ENCODE results near the gene TDO2. TPM values are rescaled to one million over a fixed set of nuclear protein-coding genes. Genes with fewer than 3 reads are reported as not detected.
"Not testable (repeated sequence)": the region's sequence is repeated elsewhere in the genome, so short reads cannot be mapped to it uniquely, and the experiment has no call there.

Gene TDO2
- total RNA-seq: not detected

DNA sequence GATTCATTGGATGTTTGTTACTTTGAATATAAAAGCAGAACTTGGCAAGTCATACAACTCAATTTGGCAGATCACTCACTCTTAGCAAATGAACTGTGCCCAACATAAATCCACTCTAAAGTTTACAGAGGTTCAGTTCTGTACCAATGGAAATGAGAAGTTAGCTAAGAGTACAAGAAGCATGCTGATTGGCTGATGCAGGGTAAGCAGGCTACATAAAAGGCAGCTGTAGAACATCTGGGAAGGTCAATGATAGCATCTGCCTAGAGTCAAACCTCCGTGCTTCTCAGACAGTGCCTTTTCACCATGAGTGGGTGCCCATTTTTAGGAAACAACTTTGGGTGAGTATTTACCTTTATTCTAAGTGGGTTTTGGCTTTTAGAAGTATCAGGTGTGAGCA is at the start of gene TDO2:
Gene TDO2, plus strand, starts transcription at position 244 of the 400 bp plus-strand sequence. Its CDS starts 63 bp downstream, at position 307.
- DNase-seq (ENCODE audit: low read depth in 2 of 3, low spot score in 2 of 3): no peak

DNA sequence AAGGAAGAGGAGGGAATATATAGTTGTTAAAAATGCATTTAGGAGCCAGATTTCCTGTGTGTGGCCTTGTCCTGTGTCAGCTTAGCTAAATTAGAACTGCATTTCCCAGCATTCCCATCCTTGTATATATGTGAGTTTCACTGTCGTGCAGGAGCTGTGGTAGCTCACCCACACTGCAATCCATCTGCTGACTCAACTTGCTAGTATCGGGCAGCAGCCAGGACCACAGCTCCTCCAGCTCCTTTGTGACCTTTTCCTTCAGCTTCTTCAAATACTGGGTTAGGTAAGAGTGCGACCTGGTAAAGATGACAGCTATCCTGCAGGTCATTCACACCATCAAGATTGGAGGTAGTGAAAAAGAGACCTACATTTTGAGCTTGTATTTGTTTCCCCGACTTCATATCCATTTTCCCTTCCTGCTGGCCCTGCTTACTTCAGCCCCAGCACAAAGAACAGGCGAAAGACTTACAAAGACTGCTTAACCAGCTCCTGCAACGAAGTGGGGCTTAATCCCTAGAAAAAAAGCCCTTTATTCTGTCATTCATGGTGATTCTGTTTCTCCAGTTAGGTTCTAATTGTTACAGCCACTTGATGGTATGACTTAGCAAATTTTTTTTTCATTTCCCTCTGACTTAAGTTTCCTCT is 48.8 kb upstream of the TDO2 start:
- peak in 1 of 3 donors; percentile 29 for DNase-seq (ENCODE audit: low read depth in 2 of 3, low spot score in 2 of 3)

DNA sequence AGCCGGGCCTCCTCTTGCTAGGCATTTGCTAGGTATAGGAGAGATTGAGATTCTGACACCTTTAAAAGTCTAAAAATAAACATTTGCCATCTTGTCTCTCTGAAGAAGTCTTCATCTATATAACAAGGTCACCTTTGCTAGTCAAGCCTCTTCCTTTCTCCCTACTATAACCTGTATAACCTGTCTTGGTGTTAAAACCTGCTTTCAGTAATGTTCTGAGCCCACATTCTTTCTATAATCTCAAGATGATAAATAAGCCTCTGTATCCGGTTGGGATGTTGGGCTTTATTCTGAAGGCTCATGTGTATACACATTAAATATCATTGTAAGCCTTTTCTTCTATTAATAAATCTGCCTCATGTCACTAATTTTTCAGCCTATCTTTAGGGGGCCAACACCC is 47.6 kb upstream of the TDO2 start:
- DNase-seq (ENCODE audit: low read depth in 2 of 3, low spot score in 2 of 3): no peak

GRCh38 chr4:155866177-155866576 is 37.3 kb upstream of the TDO2 start, which contains the start of gene ASIC5:
Gene ASIC5 (minus strand): TSS chr4:155866277. CDS start chr4:155866226, 51 bp downstream.
- DNase-seq (ENCODE audit: low read depth in 2 of 3, low spot score in 2 of 3): no peak

DNA sequence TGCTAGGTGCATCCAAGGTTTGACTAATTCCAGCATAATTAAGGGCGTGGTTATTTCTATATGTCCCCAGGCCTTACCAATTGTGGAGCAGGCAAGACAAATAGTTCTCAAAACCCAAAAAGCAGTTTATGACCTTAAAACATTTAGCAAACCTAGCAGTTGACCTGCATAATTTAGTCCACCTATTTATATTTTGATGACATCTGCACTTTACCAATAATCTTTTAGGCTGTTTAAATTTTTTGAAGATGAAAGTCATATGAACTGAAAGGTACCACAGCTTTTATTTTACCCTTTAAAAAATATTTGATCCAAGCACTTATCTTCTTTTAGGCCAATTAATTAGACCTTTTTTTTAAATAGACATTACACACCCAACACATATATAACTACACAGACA is 27.6 kb upstream of the TDO2 start:
- no peak for DNase-seq (ENCODE audit: low read depth in 2 of 3, low spot score in 2 of 3)

DNA sequence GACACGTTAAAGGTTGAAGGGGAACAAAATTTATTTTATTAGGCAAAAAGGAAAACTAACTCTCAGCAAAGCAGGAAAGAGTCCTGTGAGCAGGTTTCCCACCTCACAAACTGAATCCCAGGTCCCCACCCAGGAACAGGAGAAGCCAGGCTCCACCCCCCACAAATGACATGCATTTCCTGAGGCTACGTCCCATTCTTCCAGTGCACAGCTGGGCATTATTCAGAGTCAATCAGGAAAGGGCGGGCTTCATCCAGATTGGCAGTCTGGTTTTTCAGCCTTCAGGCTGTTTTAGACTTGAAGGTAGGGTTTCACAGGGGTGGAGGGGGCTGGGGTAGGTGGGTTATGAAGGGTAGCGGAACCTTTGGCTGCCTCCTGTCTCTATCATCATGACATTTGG is 25.5 kb upstream of the TDO2 start:
- DNase-seq (ENCODE audit: low read depth in 2 of 3, low spot score in 2 of 3): no peak

DNA sequence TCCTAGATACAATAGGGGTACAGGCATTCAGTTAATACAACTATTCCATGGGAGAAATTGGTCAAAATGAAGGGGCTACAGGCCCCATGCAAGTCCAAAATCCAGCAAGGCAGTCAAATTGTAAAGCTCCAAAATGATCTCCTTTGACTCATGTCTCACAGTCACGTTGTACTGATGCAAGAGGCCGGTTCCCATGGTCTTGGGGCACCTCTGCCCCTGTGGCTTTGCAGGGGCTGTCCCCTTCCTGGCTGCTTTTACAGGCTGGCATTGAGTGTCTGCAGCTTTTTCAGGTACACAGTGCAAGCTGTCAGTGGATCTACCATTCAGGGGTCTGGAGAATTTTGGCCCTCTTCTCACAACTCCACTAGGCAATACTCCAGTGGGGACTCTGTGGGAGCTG is 24.9 kb upstream of the TDO2 start:
- no peak for DNase-seq (ENCODE audit: low read depth in 2 of 3, low spot score in 2 of 3)

GRCh38 chr4:155879767-155880166 is 23.7 kb upstream of the TDO2 start:
- no peak for DNase-seq (ENCODE audit: low read depth in 2 of 3, low spot score in 2 of 3)

DNA sequence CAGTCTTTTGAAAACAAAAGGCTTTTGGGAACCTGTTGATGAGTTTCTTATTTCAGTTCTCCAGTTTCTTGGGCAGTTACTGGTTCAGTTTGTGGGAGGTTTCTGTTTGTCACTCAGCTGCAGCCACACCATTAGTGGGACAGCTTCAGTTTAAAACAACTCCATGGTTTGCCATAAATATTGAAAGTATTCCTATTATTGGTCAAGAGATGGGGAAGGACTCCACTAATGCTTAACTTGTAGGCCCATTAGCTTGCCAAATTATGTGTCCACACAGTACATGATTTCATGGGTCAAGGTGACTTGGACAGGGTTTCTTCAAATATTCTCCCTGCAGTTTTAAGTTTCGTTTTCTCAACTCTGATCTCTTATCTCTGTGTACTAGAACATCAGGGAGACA is 21.9 kb upstream of the TDO2 start:
- DNase-seq (ENCODE audit: low read depth in 2 of 3, low spot score in 2 of 3): no peak

DNA sequence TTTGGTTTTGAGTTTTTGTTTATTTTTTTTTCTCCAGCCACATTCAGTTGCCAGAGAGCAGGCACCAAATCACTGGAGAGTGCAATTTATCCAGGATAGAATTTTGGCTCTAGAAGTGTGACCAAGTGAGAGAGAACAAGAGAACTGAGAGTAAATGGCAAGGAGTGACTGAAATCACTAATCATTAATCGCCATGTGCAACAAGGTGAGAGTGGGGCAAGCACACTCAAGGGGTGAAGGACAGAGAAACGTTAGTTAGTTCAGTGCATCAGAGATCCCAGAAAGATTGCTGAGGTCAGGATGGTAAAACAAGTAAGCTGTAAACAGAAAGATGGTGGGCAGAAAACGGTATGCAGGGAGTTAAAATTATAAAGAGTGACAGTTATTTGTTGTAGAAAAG is 19.6 kb upstream of the TDO2 start:
- DNase-seq (ENCODE audit: low read depth in 2 of 3, low spot score in 2 of 3): no peak

DNA sequence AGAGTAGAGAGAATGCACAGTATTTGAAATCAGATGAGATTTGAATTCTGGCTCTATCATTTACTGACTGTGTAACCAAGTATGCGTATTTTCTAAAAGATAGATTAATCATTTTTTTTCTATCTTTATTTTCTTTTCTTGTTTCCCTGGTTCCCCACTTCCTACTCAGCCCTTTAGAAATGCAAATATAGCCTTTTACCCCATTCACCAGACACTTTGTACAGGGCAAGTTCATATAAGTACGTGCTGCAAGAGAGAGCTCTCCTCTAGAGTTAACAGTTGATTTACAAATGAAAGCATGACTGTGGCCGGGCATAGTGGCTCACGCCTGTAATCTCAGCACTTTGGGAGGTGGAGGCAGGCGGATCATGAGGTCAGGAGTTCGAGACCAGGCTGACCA is 17.8 kb upstream of the TDO2 start:
- no peak for DNase-seq (ENCODE audit: low read depth in 2 of 3, low spot score in 2 of 3)

DNA sequence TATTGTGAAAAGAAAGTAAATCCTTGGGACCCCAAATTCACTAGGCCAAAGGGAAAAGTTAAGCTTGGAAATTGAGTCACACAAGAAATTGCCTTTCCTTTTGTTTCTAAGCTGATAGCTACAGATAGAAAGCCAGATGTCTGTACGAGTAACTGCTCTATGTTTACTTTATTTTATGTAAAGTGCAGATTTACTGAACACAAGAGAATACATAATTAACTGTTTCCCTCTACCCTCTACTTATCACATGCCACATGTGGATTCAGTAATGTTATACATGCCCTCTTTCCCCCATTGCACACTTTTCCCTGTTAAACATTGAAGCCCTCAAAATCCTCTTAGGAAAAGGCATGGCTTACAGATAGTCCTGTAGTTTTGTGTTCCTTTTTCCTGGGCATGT is 16.5 kb upstream of the TDO2 start:
- no peak for DNase-seq (ENCODE audit: low read depth in 2 of 3, low spot score in 2 of 3)

GRCh38 chr4:155887847-155888570 is 15.5 kb upstream of the TDO2 start:
- no peak for DNase-seq (ENCODE audit: low read depth in 2 of 3, low spot score in 2 of 3)

GRCh38 chr4:155889031-155889793 is 14.3 kb upstream of the TDO2 start:
- DNase-seq (ENCODE audit: low read depth in 2 of 3, low spot score in 2 of 3): no peak

DNA sequence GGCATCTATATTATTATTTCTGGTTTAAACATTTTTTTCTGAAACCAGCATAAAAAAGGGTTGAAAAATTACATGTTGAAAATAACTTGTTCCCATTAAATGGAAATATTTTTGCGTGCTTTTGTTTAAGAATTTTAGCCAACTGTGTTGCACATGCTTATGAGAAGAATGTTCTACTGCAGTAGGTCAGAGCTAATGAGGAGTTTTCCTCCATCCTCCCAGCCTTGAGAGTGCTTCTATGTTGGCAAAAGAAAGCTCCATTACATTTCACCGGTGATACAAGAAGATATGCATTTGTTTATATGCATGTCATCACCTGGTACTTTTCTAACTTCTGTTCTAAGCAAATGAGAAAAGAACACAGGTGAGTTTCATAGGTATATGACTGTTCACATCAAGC is 13.6 kb upstream of the TDO2 start:
- no peak for DNase-seq (ENCODE audit: low read depth in 2 of 3, low spot score in 2 of 3)

- no peak for DNase-seq (ENCODE audit: low read depth in 2 of 3, low spot score in 2 of 3)
These were observed 12.4 kb upstream of the TDO2 start for GRCh38 chr4:155891058-155891457.

DNA sequence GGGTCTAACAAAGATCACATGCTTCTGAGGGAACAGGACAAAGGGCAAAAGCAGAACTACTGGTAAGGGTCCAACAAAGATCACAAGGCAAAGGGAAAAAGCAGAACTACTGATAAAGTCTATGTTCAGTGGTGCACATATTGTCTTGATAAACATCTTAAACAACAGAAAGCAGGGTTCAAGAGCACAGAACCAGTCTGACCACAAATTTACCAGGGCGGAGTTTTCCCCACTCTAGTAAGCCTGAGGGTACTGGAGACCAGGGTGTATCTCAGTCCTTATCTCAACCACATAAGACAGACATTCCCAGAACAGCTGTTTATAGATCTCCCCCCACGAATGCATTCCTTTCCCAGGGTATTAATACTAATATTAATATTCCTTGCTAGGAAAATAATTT is 5.1 kb upstream of the TDO2 start:
- DNase-seq (ENCODE audit: low read depth in 2 of 3, low spot score in 2 of 3): not testable (repeated sequence)

DNA sequence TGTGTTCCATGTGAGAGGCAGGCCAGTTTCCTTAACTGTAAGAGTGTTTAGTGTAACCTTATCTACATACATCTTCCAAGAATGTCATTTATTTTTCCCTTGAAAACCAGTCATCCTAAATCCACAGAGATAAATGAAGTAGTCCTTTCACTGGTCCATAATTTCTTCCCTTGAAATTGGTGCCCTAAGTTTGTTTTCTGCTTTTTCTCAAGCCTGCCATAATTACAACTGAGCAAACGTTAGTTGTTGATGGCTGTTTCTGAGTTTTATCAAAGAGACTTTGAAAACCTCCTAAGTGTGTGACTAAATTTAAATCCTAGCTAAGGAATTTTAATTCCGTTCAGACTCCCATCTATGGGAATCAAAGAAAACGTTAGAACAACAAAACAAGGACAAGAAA is 3.6 kb upstream of the TDO2 start:
- no peak for DNase-seq (ENCODE audit: low read depth in 2 of 3, low spot score in 2 of 3)

- DNase-seq (ENCODE audit: low read depth in 2 of 3, low spot score in 2 of 3): no peak
These were observed 3.1 kb upstream of the TDO2 start for GRCh38 chr4:155900381-155900780.

DNA sequence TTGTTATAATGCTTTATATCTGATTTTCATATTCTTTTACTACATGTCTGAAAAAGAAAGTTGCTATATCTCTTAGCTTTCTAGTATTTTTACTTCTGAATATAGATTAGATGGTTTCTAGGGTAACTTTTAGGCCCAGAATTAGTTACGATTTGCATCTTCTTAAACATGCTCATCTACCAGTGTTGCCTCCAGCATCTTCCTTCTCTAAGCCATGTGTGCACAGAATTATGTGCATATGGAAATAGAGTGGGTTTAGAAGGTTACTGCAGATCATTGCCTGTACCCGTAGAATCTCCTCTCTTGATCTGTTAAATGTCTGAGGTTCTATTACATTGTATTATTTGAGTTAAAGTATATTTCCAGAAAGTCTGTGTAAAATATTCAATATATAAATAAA is 2.5 kb upstream of the TDO2 start:
- no peak for DNase-seq (ENCODE audit: low read depth in 2 of 3, low spot score in 2 of 3)

DNA sequence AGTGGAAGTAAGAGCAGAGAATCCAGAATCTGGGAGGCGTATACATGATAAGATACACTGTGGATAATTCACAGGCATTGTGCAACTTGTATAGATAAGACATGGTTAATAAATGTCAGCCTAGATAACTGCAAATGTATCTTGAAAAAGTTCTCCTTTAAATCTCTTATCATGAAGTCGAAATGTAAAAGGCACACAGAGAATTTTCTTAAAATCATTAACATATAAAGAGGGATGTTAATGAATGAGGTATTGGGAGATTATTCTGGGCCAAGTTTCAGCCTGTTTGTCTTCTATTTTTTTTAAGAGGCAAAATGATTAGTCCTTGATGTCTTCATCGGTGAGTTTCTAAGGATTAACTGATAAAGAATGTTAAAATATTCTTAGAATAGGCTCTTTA is 835 bp downstream of the TDO2 start:
- no peak for DNase-seq (ENCODE audit: low read depth in 2 of 3, low spot score in 2 of 3)
